GM23338 (cell line): Measurements from ENCODE around the gene CIROP. TPM values are rescaled to one million over a fixed set of nuclear protein-coding genes. Genes with fewer than 3 reads are reported as not detected.

Source experiments
- ATAC-seq: fragments of 200-7000 bp; cut with Tn5 transposase; 3 replicates; pipeline ENCODE4 v1.9.1; 2020
- DNase-seq: peaks from one replicate; pipeline ENCODE4 v3.0.0-alpha.2; 2015; ENCODE audit warnings: low spot score
- H2AFZ ChIP-seq: fragments of 200-600 bp; sonication (generic); 2 replicates; pipeline ENCODE4 v1.8.0; 2016; ENCODE audit warnings: antibody characterized with exemption, mild to moderate bottlenecking, moderate library complexity
- H3F3A ChIP-seq: fragments of 200-600 bp; sonication (generic); replicated peaks from 2 replicates; pipeline ENCODE4 v1.8.0; 2017; ENCODE audit warnings: antibody characterized with exemption, mixed run types, low read depth
- H3K27ac ChIP-seq: fragments of 200-600 bp; sonication (generic); 2 replicates; pipeline ENCODE4 v1.6.1; 2016; ENCODE audit warnings: low read depth
- H3K27me3 ChIP-seq: fragments of 200-600 bp; sonication (generic); 2 replicates; pipeline ENCODE4 v1.8.0; 2016; ENCODE audit warnings: mild to moderate bottlenecking, mixed run types, moderate library complexity; ENCODE audit not compliant: insufficient read depth
- H3K36me3 ChIP-seq: fragments of 200-600 bp; sonication (generic); 2 replicates; pipeline ENCODE4 v1.8.0; 2016; ENCODE audit warnings: mild to moderate bottlenecking; ENCODE audit not compliant: insufficient read depth
- H3K4me1 ChIP-seq: fragments of 200-600 bp; sonication (generic); 2 replicates; pipeline ENCODE4 v1.8.0; 2016; ENCODE audit warnings: mild to moderate bottlenecking, moderate library complexity; ENCODE audit not compliant: insufficient read depth
- H3K4me2 ChIP-seq: fragments of 200-600 bp; sonication (generic); 2 replicates; pipeline ENCODE4 v1.7.1; 2017; ENCODE audit warnings: mixed run types
- H3K4me3 ChIP-seq: fragments of 200-600 bp; sonication (generic); 2 replicates; pipeline ENCODE4 v1.6.1; 2016; ENCODE audit warnings: mixed run types
- H3K79me2 ChIP-seq: fragments of 200-600 bp; sonication (generic); replicated peaks from 2 replicates; pipeline ENCODE4 v1.8.0; 2017; ENCODE audit warnings: mild to moderate bottlenecking; ENCODE audit not compliant: insufficient read depth
- H3K9me2 ChIP-seq: fragments of 200-600 bp; sonication (generic); 2 replicates; pipeline ENCODE4 v1.8.0; 2017; ENCODE audit not compliant: insufficient read depth
- H4K20me1 ChIP-seq: fragments of 200-600 bp; sonication (generic); replicated peaks from 2 replicates; pipeline ENCODE4 v1.8.0; 2017; ENCODE audit warnings: mild to moderate bottlenecking; ENCODE audit not compliant: insufficient read depth
- H3K27ac Mint-ChIP-seq: 2 replicates; pipeline ENCODE4 v1.8.0; 2020; ENCODE audit warnings: inconsistent platforms, mild to moderate bottlenecking, moderate library complexity, mixed read lengths
- H3K27me3 Mint-ChIP-seq: 3 replicates; pipeline ENCODE4 v1.8.0; 2022; ENCODE audit warnings: low read depth, mild to moderate bottlenecking, moderate library complexity, mixed read lengths, inconsistent platforms; ENCODE audit not compliant: insufficient read depth, poor library complexity
- H3K36me3 Mint-ChIP-seq: 3 replicates; pipeline ENCODE4 v1.8.0; 2021; ENCODE audit warnings: low read depth, mild to moderate bottlenecking, inconsistent platforms, moderate library complexity, mixed read lengths
- H3K4me1 Mint-ChIP-seq: 3 replicates; pipeline ENCODE4 v1.8.0; 2020; ENCODE audit warnings: mild to moderate bottlenecking, inconsistent platforms, mixed read lengths
- H3K4me3 Mint-ChIP-seq: 3 replicates; pipeline ENCODE4 v1.8.0; 2021; ENCODE audit warnings: moderate library complexity, mild to moderate bottlenecking, inconsistent platforms, mixed read lengths
- H3K9me3 Mint-ChIP-seq: 3 replicates; pipeline ENCODE4 v1.8.0; 2020; ENCODE audit warnings: moderate library complexity, mild to moderate bottlenecking, inconsistent platforms, mixed read lengths
- EZH2 ChIP-seq: fragments of 200-600 bp; sonication (generic); IDR thresholded peaks from one replicate; pipeline ENCODE4 v1.8.0; 2017; ENCODE audit warnings: antibody characterized with exemption, mild to moderate bottlenecking, low read depth; ENCODE audit not compliant: unreplicated experiment
- POLR2AphosphoS5 ChIP-seq: IDR thresholded peaks from 2 replicates; pipeline ENCODE4 v1.6.1; 2016; ENCODE audit warnings: antibody characterized with exemption, low read depth
- polyA plus RNA-seq: library from polyadenylated mRNA; unstranded; fragments of >200 nt; fragmentation: Nextera tagmentation; extraction: Ambion mirVana; gene quantifications from 2 replicates; pipeline ENCODE4 v1.2.1, GENCODE V29; 2016
- total RNA-seq: library from RNA; depleted of rRNA; stranded (reverse); fragments of >200 nt; shearing (Covaris generic); gene quantifications from 2 replicates; pipeline ENCODE4 v1.2.3, GENCODE V29; 2014
- TF ChIP-seq, protein P1 (sequence below): fragments of 250-450 bp; sonication (Bioruptor Pico); IDR thresholded peaks from 2 replicates; pipeline ENCODE4 v1.5.0; 2020; ENCODE audit warnings: mild to moderate bottlenecking, moderate library complexity
- TF ChIP-seq, protein P2 (sequence below): IDR thresholded peaks from one replicate; pipeline ENCODE4 v1.6.1; 2018; ENCODE audit warnings: antibody characterized with exemption; ENCODE audit not compliant: unreplicated experiment
- TF ChIP-seq, protein P3 (sequence below), 2 experiments: fragments of 200-600 bp in 1 of 2; sonication (generic) in 1 of 2; conservative IDR thresholded peaks; 2 replicates each; pipeline versions ENCODE4 v1.5.1 to v1.6.1; 2016 to 2017; ENCODE audit warnings: antibody characterized with exemption in 2 of 2, low read depth in 2 of 2, mild to moderate bottlenecking in 2 of 2, moderate library complexity in 1 of 2

The CIROP gene
- total and polyA plus RNA-seq, 2 experiments from 2014 or later, result not detected

- TF ChIP-seq, protein P1, sequence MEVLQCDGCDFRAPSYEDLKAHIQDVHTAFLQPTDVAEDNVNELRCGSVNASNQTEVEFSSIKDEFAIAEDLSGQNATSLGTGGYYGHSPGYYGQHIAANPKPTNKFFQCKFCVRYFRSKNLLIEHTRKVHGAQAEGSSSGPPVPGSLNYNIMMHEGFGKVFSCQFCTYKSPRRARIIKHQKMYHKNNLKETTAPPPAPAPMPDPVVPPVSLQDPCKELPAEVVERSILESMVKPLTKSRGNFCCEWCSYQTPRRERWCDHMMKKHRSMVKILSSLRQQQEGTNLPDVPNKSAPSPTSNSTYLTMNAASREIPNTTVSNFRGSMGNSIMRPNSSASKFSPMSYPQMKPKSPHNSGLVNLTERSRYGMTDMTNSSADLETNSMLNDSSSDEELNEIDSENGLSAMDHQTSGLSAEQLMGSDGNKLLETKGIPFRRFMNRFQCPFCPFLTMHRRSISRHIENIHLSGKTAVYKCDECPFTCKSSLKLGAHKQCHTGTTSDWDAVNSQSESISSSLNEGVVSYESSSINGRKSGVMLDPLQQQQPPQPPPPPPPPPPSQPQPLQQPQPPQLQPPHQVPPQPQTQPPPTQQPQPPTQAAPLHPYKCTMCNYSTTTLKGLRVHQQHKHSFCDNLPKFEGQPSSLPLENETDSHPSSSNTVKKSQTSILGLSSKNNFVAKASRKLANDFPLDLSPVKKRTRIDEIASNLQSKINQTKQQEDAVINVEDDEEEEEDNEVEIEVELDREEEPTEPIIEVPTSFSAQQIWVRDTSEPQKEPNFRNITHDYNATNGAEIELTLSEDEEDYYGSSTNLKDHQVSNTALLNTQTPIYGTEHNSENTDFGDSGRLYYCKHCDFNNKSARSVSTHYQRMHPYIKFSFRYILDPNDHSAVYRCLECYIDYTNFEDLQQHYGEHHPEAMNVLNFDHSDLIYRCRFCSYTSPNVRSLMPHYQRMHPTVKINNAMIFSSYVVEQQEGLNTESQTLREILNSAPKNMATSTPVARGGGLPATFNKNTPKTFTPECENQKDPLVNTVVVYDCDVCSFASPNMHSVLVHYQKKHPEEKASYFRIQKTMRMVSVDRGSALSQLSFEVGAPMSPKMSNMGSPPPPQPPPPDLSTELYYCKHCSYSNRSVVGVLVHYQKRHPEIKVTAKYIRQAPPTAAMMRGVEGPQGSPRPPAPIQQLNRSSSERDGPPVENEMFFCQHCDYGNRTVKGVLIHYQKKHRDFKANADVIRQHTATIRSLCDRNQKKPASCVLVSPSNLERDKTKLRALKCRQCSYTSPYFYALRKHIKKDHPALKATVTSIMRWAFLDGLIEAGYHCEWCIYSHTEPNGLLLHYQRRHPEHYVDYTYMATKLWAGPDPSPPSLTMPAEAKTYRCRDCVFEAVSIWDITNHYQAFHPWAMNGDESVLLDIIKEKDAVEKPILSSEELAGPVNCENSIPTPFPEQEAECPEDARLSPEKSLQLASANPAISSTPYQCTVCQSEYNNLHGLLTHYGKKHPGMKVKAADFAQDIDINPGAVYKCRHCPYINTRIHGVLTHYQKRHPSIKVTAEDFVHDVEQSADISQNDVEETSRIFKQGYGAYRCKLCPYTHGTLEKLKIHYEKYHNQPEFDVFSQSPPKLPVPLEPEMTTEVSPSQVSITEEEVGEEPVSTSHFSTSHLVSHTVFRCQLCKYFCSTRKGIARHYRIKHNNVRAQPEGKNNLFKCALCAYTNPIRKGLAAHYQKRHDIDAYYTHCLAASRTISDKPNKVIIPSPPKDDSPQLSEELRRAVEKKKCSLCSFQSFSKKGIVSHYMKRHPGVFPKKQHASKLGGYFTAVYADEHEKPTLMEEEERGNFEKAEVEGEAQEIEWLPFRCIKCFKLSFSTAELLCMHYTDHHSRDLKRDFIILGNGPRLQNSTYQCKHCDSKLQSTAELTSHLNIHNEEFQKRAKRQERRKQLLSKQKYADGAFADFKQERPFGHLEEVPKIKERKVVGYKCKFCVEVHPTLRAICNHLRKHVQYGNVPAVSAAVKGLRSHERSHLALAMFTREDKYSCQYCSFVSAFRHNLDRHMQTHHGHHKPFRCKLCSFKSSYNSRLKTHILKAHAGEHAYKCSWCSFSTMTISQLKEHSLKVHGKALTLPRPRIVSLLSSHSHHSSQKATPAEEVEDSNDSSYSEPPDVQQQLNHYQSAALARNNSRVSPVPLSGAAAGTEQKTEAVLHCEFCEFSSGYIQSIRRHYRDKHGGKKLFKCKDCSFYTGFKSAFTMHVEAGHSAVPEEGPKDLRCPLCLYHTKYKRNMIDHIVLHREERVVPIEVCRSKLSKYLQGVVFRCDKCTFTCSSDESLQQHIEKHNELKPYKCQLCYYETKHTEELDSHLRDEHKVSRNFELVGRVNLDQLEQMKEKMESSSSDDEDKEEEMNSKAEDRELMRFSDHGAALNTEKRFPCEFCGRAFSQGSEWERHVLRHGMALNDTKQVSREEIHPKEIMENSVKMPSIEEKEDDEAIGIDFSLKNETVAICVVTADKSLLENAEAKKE (CRISPR knock-in tag), result no peak
Measured at GRCh38 chr14:23119363-23120327, 14.9 kb upstream of the CIROP start (continued).

- H3K36me3 Mint-ChIP-seq, result no peaks in the 10 kb centered on the region; the same call in 2 of the 3 replicates
- no peak for ATAC-seq
- Histone ChIP-seq H3K27me3 (no peaks in the 10 kb centered on the region), H3K4me1 (peaks cover 26% of the 10 kb centered on the region), H4K20me1 (no peaks in the 10 kb centered on the region), H3K4me2 (0 out of 2 replicates have a peak within 1 kb of the TSS, but pooled peaks have one; percentile 14), H2AFZ (peak within 1 kb of the TSS; percentile 43; the same call in 1 of the 2 replicates), H3K36me3 (no peaks in the 10 kb centered on the region), H3K27ac (no peak within 1 kb of the TSS), H3F3A (no peaks in the 10 kb centered on the region; the same call in 1 of the 2 replicates), H3K9me2 (no peaks in the 10 kb centered on the region), H3K79me2 (no peaks in the 10 kb centered on the region), H3K4me3 (no peak within 1 kb of the TSS)
- peaks cover 22% of the 10 kb centered on the region for H3K27me3 Mint-ChIP-seq
- H3K4me1 Mint-ChIP-seq, result peaks cover 50% of the 10 kb centered on the region
- H3K4me3 Mint-ChIP-seq, result peak within 1 kb of the TSS; percentile 24; the same call in 1 of the 3 replicates
- no peaks in the 10 kb centered on the region; the same call in 2 of the 3 replicates for H3K9me3 Mint-ChIP-seq
- TF ChIP-seq, protein P2, sequence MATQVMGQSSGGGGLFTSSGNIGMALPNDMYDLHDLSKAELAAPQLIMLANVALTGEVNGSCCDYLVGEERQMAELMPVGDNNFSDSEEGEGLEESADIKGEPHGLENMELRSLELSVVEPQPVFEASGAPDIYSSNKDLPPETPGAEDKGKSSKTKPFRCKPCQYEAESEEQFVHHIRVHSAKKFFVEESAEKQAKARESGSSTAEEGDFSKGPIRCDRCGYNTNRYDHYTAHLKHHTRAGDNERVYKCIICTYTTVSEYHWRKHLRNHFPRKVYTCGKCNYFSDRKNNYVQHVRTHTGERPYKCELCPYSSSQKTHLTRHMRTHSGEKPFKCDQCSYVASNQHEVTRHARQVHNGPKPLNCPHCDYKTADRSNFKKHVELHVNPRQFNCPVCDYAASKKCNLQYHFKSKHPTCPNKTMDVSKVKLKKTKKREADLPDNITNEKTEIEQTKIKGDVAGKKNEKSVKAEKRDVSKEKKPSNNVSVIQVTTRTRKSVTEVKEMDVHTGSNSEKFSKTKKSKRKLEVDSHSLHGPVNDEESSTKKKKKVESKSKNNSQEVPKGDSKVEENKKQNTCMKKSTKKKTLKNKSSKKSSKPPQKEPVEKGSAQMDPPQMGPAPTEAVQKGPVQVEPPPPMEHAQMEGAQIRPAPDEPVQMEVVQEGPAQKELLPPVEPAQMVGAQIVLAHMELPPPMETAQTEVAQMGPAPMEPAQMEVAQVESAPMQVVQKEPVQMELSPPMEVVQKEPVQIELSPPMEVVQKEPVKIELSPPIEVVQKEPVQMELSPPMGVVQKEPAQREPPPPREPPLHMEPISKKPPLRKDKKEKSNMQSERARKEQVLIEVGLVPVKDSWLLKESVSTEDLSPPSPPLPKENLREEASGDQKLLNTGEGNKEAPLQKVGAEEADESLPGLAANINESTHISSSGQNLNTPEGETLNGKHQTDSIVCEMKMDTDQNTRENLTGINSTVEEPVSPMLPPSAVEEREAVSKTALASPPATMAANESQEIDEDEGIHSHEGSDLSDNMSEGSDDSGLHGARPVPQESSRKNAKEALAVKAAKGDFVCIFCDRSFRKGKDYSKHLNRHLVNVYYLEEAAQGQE, result no peak
- TF ChIP-seq POLR2AphosphoS5, result no peak
- no peak for TF ChIP-seq EZH2
- TF ChIP-seq, protein P3, sequence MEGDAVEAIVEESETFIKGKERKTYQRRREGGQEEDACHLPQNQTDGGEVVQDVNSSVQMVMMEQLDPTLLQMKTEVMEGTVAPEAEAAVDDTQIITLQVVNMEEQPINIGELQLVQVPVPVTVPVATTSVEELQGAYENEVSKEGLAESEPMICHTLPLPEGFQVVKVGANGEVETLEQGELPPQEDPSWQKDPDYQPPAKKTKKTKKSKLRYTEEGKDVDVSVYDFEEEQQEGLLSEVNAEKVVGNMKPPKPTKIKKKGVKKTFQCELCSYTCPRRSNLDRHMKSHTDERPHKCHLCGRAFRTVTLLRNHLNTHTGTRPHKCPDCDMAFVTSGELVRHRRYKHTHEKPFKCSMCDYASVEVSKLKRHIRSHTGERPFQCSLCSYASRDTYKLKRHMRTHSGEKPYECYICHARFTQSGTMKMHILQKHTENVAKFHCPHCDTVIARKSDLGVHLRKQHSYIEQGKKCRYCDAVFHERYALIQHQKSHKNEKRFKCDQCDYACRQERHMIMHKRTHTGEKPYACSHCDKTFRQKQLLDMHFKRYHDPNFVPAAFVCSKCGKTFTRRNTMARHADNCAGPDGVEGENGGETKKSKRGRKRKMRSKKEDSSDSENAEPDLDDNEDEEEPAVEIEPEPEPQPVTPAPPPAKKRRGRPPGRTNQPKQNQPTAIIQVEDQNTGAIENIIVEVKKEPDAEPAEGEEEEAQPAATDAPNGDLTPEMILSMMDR (conservative IDR thresholded peaks at IDR 0.05; ENCODE audit: low read depth in 2 of 2), result no peak
- no peak for DNase-seq
- no peak within 1 kb of the TSS for H3K27ac Mint-ChIP-seq
Measured at GRCh38 chr14:23118506-23119362, 13.9 kb upstream of the CIROP start, which contains the start of gene CEBPE. CEBPE (minus strand) TSS chr14:23119255; CDS start chr14:23119091, 164 bp downstream.
